ENCODE data around the gene HS6ST3. TPM values are rescaled to one million over a fixed set of nuclear protein-coding genes. Genes with fewer than 3 reads are reported as not detected.

HS6ST3 gene
- total RNA-seq, 1 experiment from 2014 or later, result 1.2 TPM

DNA sequence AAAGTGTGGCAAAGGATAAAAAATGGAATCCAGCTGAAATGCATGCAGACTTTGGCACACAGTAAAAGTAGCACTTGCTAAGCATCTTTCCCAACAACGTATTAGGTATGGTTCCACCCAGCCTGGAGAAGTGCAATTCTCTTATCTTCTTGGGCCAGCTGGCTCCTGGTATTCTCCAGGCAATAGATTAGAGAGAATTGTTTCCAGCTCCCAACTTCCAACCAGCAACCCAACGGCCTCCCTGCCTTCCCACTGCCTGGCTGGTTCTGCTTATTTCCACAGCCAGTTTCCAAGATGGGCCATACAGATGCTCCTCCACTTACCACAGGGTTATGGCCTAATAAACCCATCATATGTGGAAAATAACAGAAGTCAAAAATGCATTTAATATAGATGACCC lies 771.0 kb downstream of the HS6ST3 start:
- Mint-ChIP-seq H3K4me3 (no peak overlapping the region), H3K27ac (no peak overlapping the region), H3K27me3 (ENCODE audit: low read depth) (no peaks in the 10 kb centered on the region; the same call in none of the 2 replicates), H3K4me1 (no peaks in the 10 kb centered on the region), H3K36me3 (no peaks in the 10 kb centered on the region), H3K9me3 (peaks cover 8% of the 10 kb centered on the region)
- POLR2A ChIA-PET, result no interaction called here
- no peak for TF ChIP-seq RELA (CRISPR knock-in tag; IDR thresholded peaks at IDR 0.05; ENCODE audit: borderline replicate concordance)
- TF ChIP-seq HMGA2 (CRISPR knock-in tag; IDR thresholded peaks at IDR 0.05), result no peak
- TF ChIP-seq, protein P1, sequence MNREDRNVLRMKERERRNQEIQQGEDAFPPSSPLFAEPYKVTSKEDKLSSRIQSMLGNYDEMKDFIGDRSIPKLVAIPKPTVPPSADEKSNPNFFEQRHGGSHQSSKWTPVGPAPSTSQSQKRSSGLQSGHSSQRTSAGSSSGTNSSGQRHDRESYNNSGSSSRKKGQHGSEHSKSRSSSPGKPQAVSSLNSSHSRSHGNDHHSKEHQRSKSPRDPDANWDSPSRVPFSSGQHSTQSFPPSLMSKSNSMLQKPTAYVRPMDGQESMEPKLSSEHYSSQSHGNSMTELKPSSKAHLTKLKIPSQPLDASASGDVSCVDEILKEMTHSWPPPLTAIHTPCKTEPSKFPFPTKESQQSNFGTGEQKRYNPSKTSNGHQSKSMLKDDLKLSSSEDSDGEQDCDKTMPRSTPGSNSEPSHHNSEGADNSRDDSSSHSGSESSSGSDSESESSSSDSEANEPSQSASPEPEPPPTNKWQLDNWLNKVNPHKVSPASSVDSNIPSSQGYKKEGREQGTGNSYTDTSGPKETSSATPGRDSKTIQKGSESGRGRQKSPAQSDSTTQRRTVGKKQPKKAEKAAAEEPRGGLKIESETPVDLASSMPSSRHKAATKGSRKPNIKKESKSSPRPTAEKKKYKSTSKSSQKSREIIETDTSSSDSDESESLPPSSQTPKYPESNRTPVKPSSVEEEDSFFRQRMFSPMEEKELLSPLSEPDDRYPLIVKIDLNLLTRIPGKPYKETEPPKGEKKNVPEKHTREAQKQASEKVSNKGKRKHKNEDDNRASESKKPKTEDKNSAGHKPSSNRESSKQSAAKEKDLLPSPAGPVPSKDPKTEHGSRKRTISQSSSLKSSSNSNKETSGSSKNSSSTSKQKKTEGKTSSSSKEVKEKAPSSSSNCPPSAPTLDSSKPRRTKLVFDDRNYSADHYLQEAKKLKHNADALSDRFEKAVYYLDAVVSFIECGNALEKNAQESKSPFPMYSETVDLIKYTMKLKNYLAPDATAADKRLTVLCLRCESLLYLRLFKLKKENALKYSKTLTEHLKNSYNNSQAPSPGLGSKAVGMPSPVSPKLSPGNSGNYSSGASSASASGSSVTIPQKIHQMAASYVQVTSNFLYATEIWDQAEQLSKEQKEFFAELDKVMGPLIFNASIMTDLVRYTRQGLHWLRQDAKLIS (CRISPR knock-in tag; IDR thresholded peaks at IDR 0.05; ENCODE audit: borderline replicate concordance), result no peak
- TF ChIP-seq ATF1 (CRISPR knock-in tag; IDR thresholded peaks at IDR 0.05), result no peak
- no peak for TF ChIP-seq FOXJ3 (CRISPR knock-in tag; IDR thresholded peaks at IDR 0.05; ENCODE audit: borderline replicate concordance)
- no peak for TF ChIP-seq PRDM15 (CRISPR knock-in tag; IDR thresholded peaks at IDR 0.05)
- TF ChIP-seq ZNF416 (CRISPR knock-in tag; IDR thresholded peaks at IDR 0.05), result no peak
- TF ChIP-seq FOXP1 (CRISPR knock-in tag; IDR thresholded peaks at IDR 0.05; ENCODE audit: borderline replicate concordance), result no peak
- TF ChIP-seq ATF6 (CRISPR knock-in tag; IDR thresholded peaks at IDR 0.05), result no peak
- no peak for TF ChIP-seq CREM (CRISPR knock-in tag; IDR thresholded peaks at IDR 0.05)
- no peak for TF ChIP-seq ZNF121 (CRISPR knock-in tag; IDR thresholded peaks at IDR 0.05)
- TF ChIP-seq, protein P2, sequence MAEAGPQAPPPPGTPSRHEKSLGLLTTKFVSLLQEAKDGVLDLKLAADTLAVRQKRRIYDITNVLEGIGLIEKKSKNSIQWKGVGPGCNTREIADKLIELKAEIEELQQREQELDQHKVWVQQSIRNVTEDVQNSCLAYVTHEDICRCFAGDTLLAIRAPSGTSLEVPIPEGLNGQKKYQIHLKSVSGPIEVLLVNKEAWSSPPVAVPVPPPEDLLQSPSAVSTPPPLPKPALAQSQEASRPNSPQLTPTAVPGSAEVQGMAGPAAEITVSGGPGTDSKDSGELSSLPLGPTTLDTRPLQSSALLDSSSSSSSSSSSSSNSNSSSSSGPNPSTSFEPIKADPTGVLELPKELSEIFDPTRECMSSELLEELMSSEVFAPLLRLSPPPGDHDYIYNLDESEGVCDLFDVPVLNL (CRISPR knock-in tag; IDR thresholded peaks at IDR 0.05; ENCODE audit: borderline replicate concordance, low read depth), result no peak
- no peak for TF ChIP-seq ZNF219 (CRISPR knock-in tag; IDR thresholded peaks at IDR 0.05; ENCODE audit: borderline replicate concordance)
- TF ChIP-seq, protein P3, sequence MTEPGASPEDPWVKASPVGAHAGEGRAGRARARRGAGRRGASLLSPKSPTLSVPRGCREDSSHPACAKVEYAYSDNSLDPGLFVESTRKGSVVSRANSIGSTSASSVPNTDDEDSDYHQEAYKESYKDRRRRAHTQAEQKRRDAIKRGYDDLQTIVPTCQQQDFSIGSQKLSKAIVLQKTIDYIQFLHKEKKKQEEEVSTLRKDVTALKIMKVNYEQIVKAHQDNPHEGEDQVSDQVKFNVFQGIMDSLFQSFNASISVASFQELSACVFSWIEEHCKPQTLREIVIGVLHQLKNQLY (CRISPR knock-in tag; IDR thresholded peaks at IDR 0.05), result no peak
- TF ChIP-seq MYBL2 (CRISPR knock-in tag; IDR thresholded peaks at IDR 0.05), result no peak
- TF ChIP-seq MAX (CRISPR knock-in tag; IDR thresholded peaks at IDR 0.05), result no peak
- DNase-seq (ENCODE audit: low spot score), result no peak
- CTCF ChIA-PET, result no interaction called here
- ATAC-seq, result no peak

All from WTC11 (cell line).